ENCODE data around the gene COL18A1. TPM values are rescaled to one million over a fixed set of nuclear protein-coding genes. Genes with fewer than 3 reads are reported as not detected.

COL18A1 gene
- total RNA-seq, 1 experiment from 2014 or later: 3.3 TPM

- ChIA-PET POLR2A (ENCODE audit: low non-redundant PET) (no interaction called here), CTCF (no interaction called here)
- Histone ChIP-seq H3K4me3 (ENCODE audit: low read depth, low read length, poor library complexity, severe bottlenecking) (no peak overlapping the region), H3K27me3 (replicated peaks; ENCODE audit: insufficient read depth, low read depth, low read length, poor library complexity) (no peaks in the 10 kb centered on the region), H3K27ac (ENCODE audit: low read depth, low read length, poor library complexity, severe bottlenecking) (no peak overlapping the region), H3K4me1 (ENCODE audit: insufficient read depth, low read length, poor library complexity, severe bottlenecking) (no peaks in the 10 kb centered on the region), H3K9me3 (ENCODE audit: low read depth, low read length, poor library complexity, severe bottlenecking) (no peaks in the 10 kb centered on the region), H3K36me3 (ENCODE audit: insufficient read depth, low read length, poor library complexity, severe bottlenecking) (no peaks in the 10 kb centered on the region)
- BruUV-seq (replicated peaks): no TSS peak
- intact Hi-C loops (cut with micrococcal nuclease; ENCODE audit: unreplicated experiment): no loop called here
- DNase-seq (ENCODE audit: low spot score): no peak
- TF ChIP-seq CTCF (conservative IDR thresholded peaks at IDR 0.05; ENCODE audit: low read depth, low read length) (no peak), EZH2 (IDR thresholded peaks at IDR 0.05; ENCODE audit: borderline replicate concordance, low read depth, low read length, poor library complexity, severe bottlenecking) (no peak)
Observed at GRCh38 chr21:45487161-45487806, 82.3 kb downstream of the COL18A1 start.

GRCh38 chr21:45487891-45488600 is 83.1 kb downstream of the COL18A1 start:
- no peak overlapping the region for H3K4me3 ChIP-seq (ENCODE audit: low read depth, low read length, poor library complexity, severe bottlenecking)
- no TSS peak for BruUV-seq (replicated peaks)
- ChIA-PET CTCF (no interaction called here), POLR2A (ENCODE audit: low non-redundant PET) (no interaction called here)
- no peaks in the 10 kb centered on the region for H3K9me3 ChIP-seq (ENCODE audit: low read depth, low read length, poor library complexity, severe bottlenecking)
- intact Hi-C loops (cut with micrococcal nuclease; ENCODE audit: unreplicated experiment): no loop called here
- H3K36me3 ChIP-seq (ENCODE audit: insufficient read depth, low read length, poor library complexity, severe bottlenecking): no peaks in the 10 kb centered on the region
- DNase-seq (ENCODE audit: low spot score): no peak
- no peaks in the 10 kb centered on the region for H3K27me3 ChIP-seq (replicated peaks; ENCODE audit: insufficient read depth, low read depth, low read length, poor library complexity)
- no peaks in the 10 kb centered on the region for H3K4me1 ChIP-seq (ENCODE audit: insufficient read depth, low read length, poor library complexity, severe bottlenecking)
- no peak for TF ChIP-seq EZH2 (IDR thresholded peaks at IDR 0.05; ENCODE audit: borderline replicate concordance, low read depth, low read length, poor library complexity, severe bottlenecking)
- no peak for TF ChIP-seq CTCF (conservative IDR thresholded peaks at IDR 0.05; ENCODE audit: low read depth, low read length)
- no peak overlapping the region for H3K27ac ChIP-seq (ENCODE audit: low read depth, low read length, poor library complexity, severe bottlenecking)

- Histone ChIP-seq H3K27me3 (replicated peaks; ENCODE audit: insufficient read depth, low read depth, low read length, poor library complexity) (no peaks in the 10 kb centered on the region), H3K36me3 (ENCODE audit: insufficient read depth, low read length, poor library complexity, severe bottlenecking) (no peaks in the 10 kb centered on the region), H3K4me3 (ENCODE audit: low read depth, low read length, poor library complexity, severe bottlenecking) (no peak overlapping the region), H3K9me3 (ENCODE audit: low read depth, low read length, poor library complexity, severe bottlenecking) (no peaks in the 10 kb centered on the region), H3K27ac (ENCODE audit: low read depth, low read length, poor library complexity, severe bottlenecking) (no peak overlapping the region), H3K4me1 (ENCODE audit: insufficient read depth, low read length, poor library complexity, severe bottlenecking) (no peaks in the 10 kb centered on the region)
- DNase-seq (ENCODE audit: low spot score): no peak
- no peak for TF ChIP-seq CTCF (conservative IDR thresholded peaks at IDR 0.05; ENCODE audit: low read depth, low read length)
- ChIA-PET POLR2A (ENCODE audit: low non-redundant PET) (no interaction called here), CTCF (no interaction called here)
- BruUV-seq (replicated peaks): no TSS peak
- intact Hi-C loops (cut with micrococcal nuclease; ENCODE audit: unreplicated experiment): no loop called here
Observed at GRCh38 chr21:45488931-45489721, 84.2 kb downstream of the COL18A1 start.
